ENCODE results near the gene IL34.

- TF ChIP-seq, protein P1, sequence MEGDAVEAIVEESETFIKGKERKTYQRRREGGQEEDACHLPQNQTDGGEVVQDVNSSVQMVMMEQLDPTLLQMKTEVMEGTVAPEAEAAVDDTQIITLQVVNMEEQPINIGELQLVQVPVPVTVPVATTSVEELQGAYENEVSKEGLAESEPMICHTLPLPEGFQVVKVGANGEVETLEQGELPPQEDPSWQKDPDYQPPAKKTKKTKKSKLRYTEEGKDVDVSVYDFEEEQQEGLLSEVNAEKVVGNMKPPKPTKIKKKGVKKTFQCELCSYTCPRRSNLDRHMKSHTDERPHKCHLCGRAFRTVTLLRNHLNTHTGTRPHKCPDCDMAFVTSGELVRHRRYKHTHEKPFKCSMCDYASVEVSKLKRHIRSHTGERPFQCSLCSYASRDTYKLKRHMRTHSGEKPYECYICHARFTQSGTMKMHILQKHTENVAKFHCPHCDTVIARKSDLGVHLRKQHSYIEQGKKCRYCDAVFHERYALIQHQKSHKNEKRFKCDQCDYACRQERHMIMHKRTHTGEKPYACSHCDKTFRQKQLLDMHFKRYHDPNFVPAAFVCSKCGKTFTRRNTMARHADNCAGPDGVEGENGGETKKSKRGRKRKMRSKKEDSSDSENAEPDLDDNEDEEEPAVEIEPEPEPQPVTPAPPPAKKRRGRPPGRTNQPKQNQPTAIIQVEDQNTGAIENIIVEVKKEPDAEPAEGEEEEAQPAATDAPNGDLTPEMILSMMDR (IDR thresholded peaks at IDR 0.05; ENCODE audit: low read depth, low read length) = no peak
- no peak for TF ChIP-seq EZH2phosphoT487 (IDR thresholded peaks at IDR 0.05; ENCODE audit: low read depth)
Observed at GRCh38 chr16:70685061-70685937, 38.9 kb downstream of the IL34 start.
